HCT116 (cell line): Measurements from ENCODE around the gene IPO13. TPM values are rescaled to one million over a fixed set of nuclear protein-coding genes. Genes with fewer than 3 reads are reported as not detected.

Source experiments
- ATAC-seq: fragments of 200-7000 bp; cut with Tn5 transposase; 2 replicates; pipeline ENCODE4 v1.9.1; 2020; ENCODE audit warnings: mild to moderate bottlenecking, moderate library complexity
- BruUV-seq: library from RNA; stranded (reverse); fragments of 400-500 nt; replicated peaks from 2 replicates; lab custom pipeline; 2021; lab: Mats Ljungman, UMichigan
- CTCF ChIA-PET: fragments of 300-600 bp; sonication (Branson Sonifier 250); formaldehyde crosslinking; loops from one replicate; lab custom pipeline; 2021; ENCODE audit warnings: antibody characterized with exemption; lab: Charles Lee
- POLR2A ChIA-PET: fragments of 300-600, 350-600 bp; sonication (Branson Sonifier 250); formaldehyde crosslinking; loops from one replicate; lab custom pipeline; 2021; ENCODE audit warnings: antibody characterized with exemption; lab: Charles Lee
- RAD21 ChIA-PET, 2 experiments: fragments of 300-600 bp; sonication (Branson Sonifier 250); formaldehyde crosslinking; loops; one replicate each; lab custom pipeline; 2023; ENCODE audit warnings: low total read pairs in 2 of 2; ENCODE audit not compliant: uncharacterized antibody in 2 of 2, unreplicated experiment in 2 of 2, low non-redundant PET in 1 of 2; lab: Charles Lee
- DNase-seq: peaks from one replicate; pipeline ENCODE4 v3.0.0-alpha.2; 2010; ENCODE audit warnings: low read depth, low spot score
- H2AFZ ChIP-seq: fragments of 200-600 bp; shearing (Covaris generic), sonication (generic); 2 replicates; pipeline ENCODE4 v1.6.1; 2017; ENCODE audit warnings: low read depth, mixed run types, mixed read lengths, antibody characterized with exemption, low read length; ENCODE audit not compliant: poor library complexity, severe bottlenecking
- H3K27ac ChIP-seq: 2 replicates; pipeline ENCODE4 v1.5.1; 2012; ENCODE audit warnings: low read depth, low read length
- H3K27me3 ChIP-seq: fragments of 200-600 bp; sonication (generic); 2 replicates; pipeline ENCODE4 v1.6.1; 2016; ENCODE audit warnings: mixed run types, low read length, mixed read lengths; ENCODE audit not compliant: insufficient read depth
- H3K36me3 ChIP-seq, 2 experiments: fragments of 200-500 bp in 1 of 2; fragments of 200-600 bp in 1 of 2; sonication (Bioruptor generic) in 1 of 2; sonication (generic) in 1 of 2; 2 replicates each; pipeline versions ENCODE4 v1.5.1 to v1.6.1; 2014 to 2016; ENCODE audit warnings: low read length in 2 of 2, inconsistent platforms in 1 of 2, mixed read lengths in 1 of 2, mixed run types in 1 of 2; ENCODE audit not compliant: insufficient read depth in 2 of 2, control insufficient read depth in 1 of 2
- H3K4me1 ChIP-seq, 2 experiments: fragments of 200-600 bp in 1 of 2; sonication (generic) in 1 of 2; 2 replicates each; pipeline versions ENCODE4 v1.5.1 to v1.6.1; 2012 to 2017; ENCODE audit warnings: low read length in 2 of 2, inconsistent platforms in 1 of 2, mild to moderate bottlenecking in 1 of 2, mixed read lengths in 1 of 2, mixed run types in 1 of 2, moderate library complexity in 1 of 2; ENCODE audit not compliant: insufficient read depth in 2 of 2, control insufficient read depth in 1 of 2
- H3K4me2 ChIP-seq: fragments of 200-600 bp; sonication (generic); 2 replicates; pipeline ENCODE4 v1.6.1; 2017; ENCODE audit warnings: mixed run types, low read length, mixed read lengths
- H3K4me3 ChIP-seq, 2 experiments: fragments of 200-600 bp in 1 of 2; sonication (generic) in 1 of 2; replicated peaks in 1 of 2; 2 replicates each; pipeline ENCODE4 v1.5.1; 2011 to 2016; ENCODE audit warnings: low read length in 2 of 2, control low read depth in 1 of 2, low read depth in 1 of 2, mild to moderate bottlenecking in 1 of 2, mixed read lengths in 1 of 2, mixed run types in 1 of 2
- H3K79me2 ChIP-seq: fragments of 200-600 bp; sonication (generic); 2 replicates; pipeline ENCODE4 v1.6.1; 2017; ENCODE audit warnings: mild to moderate bottlenecking, mixed run types, low read length, moderate library complexity, mixed read lengths; ENCODE audit not compliant: insufficient read depth
- H3K9ac ChIP-seq: fragments of 200-600 bp; sonication (generic); 2 replicates; pipeline ENCODE4 v1.6.1; 2016; ENCODE audit warnings: low read length, mixed read lengths
- H3K9me2 ChIP-seq: fragments of 200-600 bp; sonication (generic), shearing (Covaris generic); 2 replicates; pipeline ENCODE4 v1.6.1; 2017; ENCODE audit warnings: mixed run types, mild to moderate bottlenecking, moderate library complexity; ENCODE audit not compliant: insufficient read depth
- H3K9me3 ChIP-seq, 2 experiments: fragments of 200-500 bp in 1 of 2; fragments of 200-600 bp in 1 of 2; sonication (Bioruptor generic) in 1 of 2; sonication (generic) in 1 of 2; 2 replicates each; pipeline ENCODE4 v1.6.1; 2014 to 2017; ENCODE audit warnings: low read length in 2 of 2, mixed read lengths in 2 of 2, inconsistent platforms in 1 of 2, low read depth in 1 of 2, mild to moderate bottlenecking in 1 of 2, mixed run types in 1 of 2, moderate library complexity in 1 of 2; ENCODE audit not compliant: control insufficient read depth in 1 of 2, insufficient read depth in 1 of 2
- H4K20me1 ChIP-seq: fragments of 200-600 bp; sonication (generic), shearing (Covaris generic); 2 replicates; pipeline ENCODE4 v1.6.1; 2017; ENCODE audit warnings: mixed run types, mild to moderate bottlenecking, moderate library complexity; ENCODE audit not compliant: insufficient read depth
- ATF3 ChIP-seq: IDR thresholded peaks from 2 replicates; pipeline ENCODE4 v1.6.1; 2012
- CEBPB ChIP-seq: IDR thresholded peaks from 2 replicates; pipeline ENCODE4 v1.6.1; 2012; ENCODE audit warnings: low read depth
- EGR1 ChIP-seq: IDR thresholded peaks from 2 replicates; pipeline ENCODE4 v1.6.1; 2012; ENCODE audit warnings: low read depth
- ELF1 ChIP-seq: IDR thresholded peaks from 2 replicates; pipeline ENCODE4 v1.6.1; 2012; ENCODE audit warnings: low read depth, borderline replicate concordance
- EZH2phosphoT487 ChIP-seq: fragments of 200-600 bp; IDR thresholded peaks from 2 replicates; pipeline ENCODE4 v1.6.1; 2018; ENCODE audit warnings: antibody characterized with exemption, borderline replicate concordance
- FOSL1 ChIP-seq: IDR thresholded peaks from 2 replicates; pipeline ENCODE4 v1.6.1; 2012; ENCODE audit warnings: low read depth
- JUND ChIP-seq: IDR thresholded peaks from 2 replicates; pipeline ENCODE4 v1.6.1; 2012
- MAX ChIP-seq: IDR thresholded peaks from 2 replicates; pipeline ENCODE4 v1.6.1; 2012
- POLR2AphosphoS5 ChIP-seq: IDR thresholded peaks from 2 replicates; pipeline ENCODE4 v1.6.1; 2011; ENCODE audit warnings: mild to moderate bottlenecking, low read depth, low read length, moderate library complexity
- RAD21 ChIP-seq: IDR thresholded peaks from 2 replicates; pipeline ENCODE4 v1.6.1; 2012; ENCODE audit warnings: low read depth, mild to moderate bottlenecking
- SIN3A ChIP-seq: IDR thresholded peaks from 2 replicates; pipeline ENCODE4 v1.6.1; 2012; ENCODE audit warnings: low read depth
- SP1 ChIP-seq: IDR thresholded peaks from 2 replicates; pipeline ENCODE4 v1.6.1; 2012; ENCODE audit warnings: low read depth
- SRF ChIP-seq: IDR thresholded peaks from 2 replicates; pipeline ENCODE4 v1.6.1; 2012; ENCODE audit warnings: low read depth
- TCF7L2 ChIP-seq: IDR thresholded peaks from 2 replicates; pipeline ENCODE4 v1.7.0; 2011; ENCODE audit warnings: borderline replicate concordance, inconsistent platforms; ENCODE audit not compliant: insufficient read depth, insufficient read length; ENCODE audit errors: extremely low read depth
- intact Hi-C: fragments of 100-400 bp; cut with micrococcal nuclease; formaldehyde crosslinking; loops from 2 replicates; pipeline ENCODE4 v1.10.0; 2022
- total RNA-seq: library from RNA; stranded (reverse); gene quantifications from one replicate; pipeline ENCODE4 v1.2.1, GENCODE V29; 2021; ENCODE audit not compliant: unreplicated experiment
- TF ChIP-seq, protein P1 (sequence below), 3 experiments: fragments of 200-600 bp in 1 of 3; sonication (generic) in 1 of 3; IDR thresholded peaks in 2 of 3; conservative IDR thresholded peaks in 1 of 3; 2 replicates each; pipeline ENCODE4 v1.5.1; 2012 to 2017; ENCODE audit warnings: low read depth in 2 of 3, low read length in 2 of 3, antibody characterized with exemption in 1 of 3, borderline replicate concordance in 1 of 3, control low read depth in 1 of 3, mild to moderate bottlenecking in 1 of 3, mixed read lengths in 1 of 3, mixed run types in 1 of 3, moderate library complexity in 1 of 3; ENCODE audit not compliant: insufficient read depth in 1 of 3

Gene IPO13
- total RNA-seq, 1 experiment from 2014 or later, result 18.7 TPM

GRCh38 chr1:43914576-43915525, 31.9 kb upstream of the IPO13 start:
- RAD21 ChIA-PET, result no interaction called here
- CTCF ChIA-PET, result interaction anchor here (1.4 to 4.7 kb wide), 2 partner anchors 15 to 20 kb away, joined by 6 to 21 read pairs; no protein-coding TSS in a partner anchor
- intact Hi-C loops, result no loop called here
- Histone ChIP-seq H3K9me3 (no peaks in the 10 kb centered on the region), H3K4me1 (peaks cover 0 to 39% of the 10 kb centered on the region in 2 experiments; a peak in 2 of 4 replicates), H3K4me3 (no peak overlapping the region), H3K9ac (peak overlapping the region; percentile 26; the same call in 1 of the 2 replicates), H3K4me2 (peak overlapping the region; percentile 57), H3K27me3 (no peaks in the 10 kb centered on the region)
- no TSS peak for BruUV-seq
- POLR2A ChIA-PET, result interaction anchor here (2.4 kb wide), 1 partner anchor 15 kb away, joined by 8 read pairs; no protein-coding TSS in a partner anchor
- ATAC-seq (peak; percentile 68), DNase-seq (no peak)
- TF ChIP-seq ATF3 (no peak), EZH2phosphoT487 (no peak)
- TF ChIP-seq, all 23 proteins: peak for 0
- peaks cover 3% of the 10 kb centered on the region; the same call in 1 of the 2 replicates for H3K9me2 ChIP-seq
- no peaks in the 10 kb centered on the region for H3K36me3 ChIP-seq
- H3K27ac ChIP-seq, result no peak overlapping the region
- H4K20me1 ChIP-seq, result no peaks in the 10 kb centered on the region
- no peak overlapping the region for H2AFZ ChIP-seq
- no peaks in the 10 kb centered on the region for H3K79me2 ChIP-seq

GRCh38 chr1:43919906-43920305, 26.8 kb upstream of the IPO13 start:
- H3K9me2 ChIP-seq, result peaks cover 3% of the 10 kb centered on the region; the same call in 1 of the 2 replicates
- no peak overlapping the region for H3K4me2 ChIP-seq
- no peaks in the 10 kb centered on the region for H3K36me3 ChIP-seq
- ATAC-seq, result no peak
- H3K79me2 ChIP-seq, result no peaks in the 10 kb centered on the region
- no peaks in the 10 kb centered on the region for H4K20me1 ChIP-seq
- H3K27me3 ChIP-seq, result no peaks in the 10 kb centered on the region
- CTCF ChIA-PET, result interaction anchor here (0.9 to 1.3 kb wide), 2 partner anchors 11 to 15 kb away, joined by 3 to 6 read pairs; no protein-coding TSS in a partner anchor
- BruUV-seq, result no TSS peak
- intact Hi-C loops, result no loop called here
- POLR2A ChIA-PET, result interaction anchor here (1.4 kb wide), 1 partner anchor 10 kb away, joined by 3 read pairs; no protein-coding TSS in a partner anchor
- H3K4me3 ChIP-seq, result no peak overlapping the region
- DNase-seq, result no peak
- RAD21 ChIA-PET, result no interaction called here
- H3K9me3 ChIP-seq, result no peaks in the 10 kb centered on the region
- peaks cover 10 to 66% of the 10 kb centered on the region in 2 experiments for H3K4me1 ChIP-seq
- H2AFZ ChIP-seq, result no peak overlapping the region
- no peak overlapping the region for H3K27ac ChIP-seq
- H3K9ac ChIP-seq, result no peak overlapping the region
- TF ChIP-seq SP1, result no peak
- no peak for TF ChIP-seq JUND
- no peak for TF ChIP-seq RAD21
- TF ChIP-seq FOSL1, result no peak
- TF ChIP-seq, protein P1, sequence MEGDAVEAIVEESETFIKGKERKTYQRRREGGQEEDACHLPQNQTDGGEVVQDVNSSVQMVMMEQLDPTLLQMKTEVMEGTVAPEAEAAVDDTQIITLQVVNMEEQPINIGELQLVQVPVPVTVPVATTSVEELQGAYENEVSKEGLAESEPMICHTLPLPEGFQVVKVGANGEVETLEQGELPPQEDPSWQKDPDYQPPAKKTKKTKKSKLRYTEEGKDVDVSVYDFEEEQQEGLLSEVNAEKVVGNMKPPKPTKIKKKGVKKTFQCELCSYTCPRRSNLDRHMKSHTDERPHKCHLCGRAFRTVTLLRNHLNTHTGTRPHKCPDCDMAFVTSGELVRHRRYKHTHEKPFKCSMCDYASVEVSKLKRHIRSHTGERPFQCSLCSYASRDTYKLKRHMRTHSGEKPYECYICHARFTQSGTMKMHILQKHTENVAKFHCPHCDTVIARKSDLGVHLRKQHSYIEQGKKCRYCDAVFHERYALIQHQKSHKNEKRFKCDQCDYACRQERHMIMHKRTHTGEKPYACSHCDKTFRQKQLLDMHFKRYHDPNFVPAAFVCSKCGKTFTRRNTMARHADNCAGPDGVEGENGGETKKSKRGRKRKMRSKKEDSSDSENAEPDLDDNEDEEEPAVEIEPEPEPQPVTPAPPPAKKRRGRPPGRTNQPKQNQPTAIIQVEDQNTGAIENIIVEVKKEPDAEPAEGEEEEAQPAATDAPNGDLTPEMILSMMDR (IDR thresholded peaks at IDR 0.05 in 2 of 3, conservative IDR thresholded peaks at IDR 0.05 in 1 of 3; ENCODE audit: borderline replicate concordance in 1 of 3, insufficient read depth in 1 of 3, low read depth in 2 of 3, low read length in 2 of 3), result no peak
- TF ChIP-seq POLR2AphosphoS5, result no peak
- TF ChIP-seq EZH2phosphoT487, result no peak
- no peak for TF ChIP-seq EGR1
- TF ChIP-seq MAX, result no peak
- TF ChIP-seq SIN3A, result no peak
- TF ChIP-seq TCF7L2, result no peak
- no peak for TF ChIP-seq CEBPB
- TF ChIP-seq SRF, result no peak
- TF ChIP-seq ELF1, result no peak
